ENCODE measurements around the gene FTH1.

DNA sequence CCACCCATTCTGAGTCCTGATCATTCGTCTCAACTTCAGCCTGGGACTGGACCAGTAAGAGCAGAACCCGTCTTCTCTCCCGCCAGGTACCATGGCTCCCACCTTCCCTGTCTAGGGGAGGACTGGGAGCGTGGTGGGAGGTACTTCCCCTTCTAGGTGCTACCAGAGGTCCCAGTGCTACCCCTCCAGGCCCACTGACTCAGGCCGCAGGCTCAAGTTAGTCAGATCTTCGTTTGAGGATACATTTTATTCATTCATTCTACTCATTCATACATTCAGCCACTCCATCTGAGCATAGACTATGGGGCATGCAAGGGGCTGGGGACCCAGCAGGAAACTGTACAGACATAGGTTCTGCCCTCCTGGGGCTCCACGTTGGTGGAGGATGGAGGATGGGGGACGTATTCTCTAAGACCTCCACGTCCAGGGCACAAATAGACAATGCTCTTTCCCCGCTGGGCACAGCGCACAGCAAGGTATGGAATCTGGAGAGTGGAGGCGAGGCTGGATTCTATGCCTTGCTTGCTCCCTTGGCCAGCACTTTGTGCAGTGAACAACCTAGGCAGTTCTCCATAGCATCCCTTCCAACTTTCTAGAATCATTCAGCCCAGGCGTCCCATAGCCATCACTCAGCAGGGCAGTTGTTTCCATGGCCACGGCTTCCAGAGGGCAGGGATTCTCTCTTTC lies 49.0 kb downstream of the FTH1 start:
- TF ChIP-seq CTCF (conservative IDR thresholded peaks at IDR 0.05), result no peak
- TF ChIP-seq EZH2 (IDR thresholded peaks at IDR 0.05; ENCODE audit: low read depth), result no peak

Measured in PC-9 (cell line).